PC-3 (cell line): ENCODE measurements around the gene KRT1. TPM values are rescaled to one million over a fixed set of nuclear protein-coding genes. Genes with fewer than 3 reads are reported as not detected.

Source experiments
- ATAC-seq: fragments of 200-7000 bp; cut with Tn5 transposase; 2 replicates; pipeline ENCODE4 v1.9.1; 2020; ENCODE audit warnings: mild to moderate bottlenecking, moderate library complexity
- BruUV-seq: library from RNA; stranded (reverse); fragments of 400-500 nt; replicated peaks from 2 replicates; lab custom pipeline; 2021; lab: Mats Ljungman, UMichigan
- CTCF ChIA-PET: fragments of 300-600 bp; sonication (Branson Sonifier 250); formaldehyde crosslinking; loops from one replicate; lab custom pipeline; 2022; ENCODE audit warnings: antibody characterized with exemption; lab: Charles Lee
- POLR2A ChIA-PET: fragments of 300-600 bp; sonication (Branson Sonifier 250); formaldehyde crosslinking; loops from one replicate; lab custom pipeline; 2022; ENCODE audit warnings: antibody characterized with exemption; ENCODE audit not compliant: unreplicated experiment; lab: Charles Lee
- DNase-seq: peaks from one replicate; pipeline ENCODE4 v3.0.0-alpha.2; 2015
- H2AFZ ChIP-seq: fragments of 300-600 bp; sonication (generic); 2 replicates; pipeline ENCODE4 v1.6.0; 2016; ENCODE audit warnings: antibody characterized with exemption, low read length
- H3F3A ChIP-seq: fragments of 300-600 bp; sonication (generic); one replicate; pipeline ENCODE4 v1.6.0; 2017; ENCODE audit warnings: antibody characterized with exemption, low read length, control low read depth, mild to moderate bottlenecking; ENCODE audit not compliant: unreplicated experiment
- H3K27ac ChIP-seq: fragments of 300-600 bp; sonication (generic); 2 replicates; pipeline ENCODE4 v1.5.1; 2016; ENCODE audit warnings: mild to moderate bottlenecking, low read length
- H3K27me3 ChIP-seq: fragments of 300-600 bp; sonication (generic); 2 replicates; pipeline ENCODE4 v1.6.1; 2016; ENCODE audit warnings: low read length, mixed read lengths
- H3K36me3 ChIP-seq: fragments of 300-600 bp; sonication (generic); 2 replicates; pipeline ENCODE4 v1.6.1; 2016; ENCODE audit warnings: low read depth, mixed run types, low read length, mixed read lengths
- H3K4me1 ChIP-seq: fragments of 300-600 bp; sonication (generic); 2 replicates; pipeline ENCODE4 v1.5.1; 2016; ENCODE audit warnings: low read length; ENCODE audit not compliant: insufficient read depth
- H3K4me2 ChIP-seq: fragments of 300-600 bp; sonication (generic); 2 replicates; pipeline ENCODE4 v1.6.0; 2016; ENCODE audit warnings: low read length
- H3K4me3 ChIP-seq: fragments of 300-600 bp; sonication (generic); 2 replicates; pipeline ENCODE4 v1.5.1; 2016; ENCODE audit warnings: mild to moderate bottlenecking, low read length, mixed read lengths
- H3K79me2 ChIP-seq: fragments of 300-600 bp; sonication (generic); 2 replicates; pipeline ENCODE4 v1.6.1; 2017; ENCODE audit warnings: low read length, mixed read lengths
- H3K9ac ChIP-seq: fragments of 300-600 bp; sonication (generic); 2 replicates; pipeline ENCODE4 v1.6.0; 2016; ENCODE audit warnings: mild to moderate bottlenecking, low read length
- H3K9me2 ChIP-seq: fragments of 300-600 bp; sonication (generic); replicated peaks from 2 replicates; pipeline ENCODE4 v1.6.1; 2016; ENCODE audit warnings: mixed run types, low read length, mixed read lengths
- H3K9me3 ChIP-seq: fragments of 300-600 bp; sonication (generic); 2 replicates; pipeline ENCODE4 v1.6.1; 2016; ENCODE audit warnings: low read length, mixed read lengths
- H4K20me1 ChIP-seq: fragments of 300-600 bp; sonication (generic); 2 replicates; pipeline ENCODE4 v1.6.1; 2016; ENCODE audit warnings: low read length, mixed read lengths
- EZH2 ChIP-seq: fragments of 300-600 bp; sonication (generic); IDR thresholded peaks from one replicate; pipeline ENCODE4 v1.6.1; 2017; ENCODE audit warnings: antibody characterized with exemption, mild to moderate bottlenecking, low read length; ENCODE audit not compliant: unreplicated experiment
- EZH2phosphoT487 ChIP-seq: fragments of 300-600 bp; sonication (generic); IDR thresholded peaks from 2 replicates; pipeline ENCODE4 v1.6.1; 2018; ENCODE audit warnings: mild to moderate bottlenecking, antibody characterized with exemption, low read length, borderline replicate concordance
- intact Hi-C: fragments of 100-400 bp; cut with micrococcal nuclease; formaldehyde crosslinking; loops from 2 replicates; pipeline ENCODE4 v1.9.0; 2023
- total RNA-seq: library from RNA; depleted of rRNA; stranded (reverse); fragments of >200 nt; gene quantifications from 2 replicates; pipeline ENCODE4 v1.2.3, GENCODE V29; 2014
- TF ChIP-seq, protein P1 (sequence below): fragments of 300-600 bp; sonication (generic); conservative IDR thresholded peaks from 2 replicates; pipeline ENCODE4 v1.5.1; 2017; ENCODE audit warnings: antibody characterized with exemption, low read depth, mild to moderate bottlenecking, low read length

The KRT1 gene
- total RNA-seq, 1 experiment from 2014 or later: not detected

DNA sequence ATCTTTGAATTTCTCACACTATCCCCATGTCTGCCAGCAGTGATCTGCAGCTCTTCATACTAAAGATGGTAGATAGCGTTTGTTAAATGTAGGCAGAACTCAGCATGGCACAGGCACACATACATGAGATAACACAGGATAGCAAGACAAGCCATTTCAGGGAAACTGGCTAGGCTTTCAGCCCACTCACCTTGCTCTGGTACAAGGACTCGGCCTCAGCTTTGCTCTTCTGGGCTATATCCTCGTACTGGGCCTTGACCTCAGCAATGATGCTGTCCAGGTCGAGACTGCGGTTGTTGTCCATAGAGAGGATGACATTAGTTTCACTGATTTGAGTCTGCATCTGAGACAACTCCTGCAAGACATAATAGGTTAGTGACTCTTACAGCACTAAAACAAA lies 3.1 kb downstream of the KRT1 start:
- no peaks in the 10 kb centered on the region for H3K9me2 ChIP-seq
- no TSS peak for BruUV-seq
- ChIA-PET CTCF (no interaction called here), POLR2A (no interaction called here)
- no peak overlapping the region for H3K4me2 ChIP-seq
- no peaks in the 10 kb centered on the region for H4K20me1 ChIP-seq
- DNase-seq (no peak), ATAC-seq (no peak)
- TF ChIP-seq, protein P1, sequence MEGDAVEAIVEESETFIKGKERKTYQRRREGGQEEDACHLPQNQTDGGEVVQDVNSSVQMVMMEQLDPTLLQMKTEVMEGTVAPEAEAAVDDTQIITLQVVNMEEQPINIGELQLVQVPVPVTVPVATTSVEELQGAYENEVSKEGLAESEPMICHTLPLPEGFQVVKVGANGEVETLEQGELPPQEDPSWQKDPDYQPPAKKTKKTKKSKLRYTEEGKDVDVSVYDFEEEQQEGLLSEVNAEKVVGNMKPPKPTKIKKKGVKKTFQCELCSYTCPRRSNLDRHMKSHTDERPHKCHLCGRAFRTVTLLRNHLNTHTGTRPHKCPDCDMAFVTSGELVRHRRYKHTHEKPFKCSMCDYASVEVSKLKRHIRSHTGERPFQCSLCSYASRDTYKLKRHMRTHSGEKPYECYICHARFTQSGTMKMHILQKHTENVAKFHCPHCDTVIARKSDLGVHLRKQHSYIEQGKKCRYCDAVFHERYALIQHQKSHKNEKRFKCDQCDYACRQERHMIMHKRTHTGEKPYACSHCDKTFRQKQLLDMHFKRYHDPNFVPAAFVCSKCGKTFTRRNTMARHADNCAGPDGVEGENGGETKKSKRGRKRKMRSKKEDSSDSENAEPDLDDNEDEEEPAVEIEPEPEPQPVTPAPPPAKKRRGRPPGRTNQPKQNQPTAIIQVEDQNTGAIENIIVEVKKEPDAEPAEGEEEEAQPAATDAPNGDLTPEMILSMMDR: no peak
- no peak for TF ChIP-seq EZH2phosphoT487
- no peak for TF ChIP-seq EZH2
- H3K36me3 ChIP-seq: no peaks in the 10 kb centered on the region
- H3K27me3 ChIP-seq: peaks cover 70% of the 10 kb centered on the region
- no peak overlapping the region for H3K4me3 ChIP-seq
- H3F3A ChIP-seq: no peaks in the 10 kb centered on the region
- H3K27ac ChIP-seq: no peak overlapping the region
- intact Hi-C loops: no loop called here
- no peak overlapping the region for H3K9ac ChIP-seq
- H3K79me2 ChIP-seq: no peaks in the 10 kb centered on the region
- no peaks in the 10 kb centered on the region for H3K4me1 ChIP-seq
- no peaks in the 10 kb centered on the region for H3K9me3 ChIP-seq
- H2AFZ ChIP-seq: no peak overlapping the region

DNA sequence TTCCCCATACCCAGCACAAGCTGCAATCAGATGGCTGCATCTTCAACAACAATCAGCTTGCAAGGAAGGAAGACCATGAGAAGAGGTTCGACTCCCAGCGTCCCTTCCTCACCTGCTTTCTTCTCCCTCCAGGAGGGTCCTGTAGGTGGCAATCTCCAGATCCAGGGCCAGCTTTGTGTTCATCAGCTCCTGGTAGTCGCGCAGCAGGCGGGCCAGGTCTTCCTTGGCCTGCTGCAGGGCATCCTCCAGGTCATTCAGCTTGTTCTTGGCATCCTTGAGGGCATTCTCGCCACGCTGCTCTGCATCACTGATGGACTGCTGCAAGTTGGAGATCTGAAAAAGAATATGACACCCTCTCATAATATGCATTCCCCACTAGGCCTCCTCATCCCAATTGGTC lies 4.0 kb downstream of the KRT1 start:
- DNase-seq: no peak
- BruUV-seq: no TSS peak
- POLR2A ChIA-PET: no interaction called here
- no peak overlapping the region for H2AFZ ChIP-seq
- no peak for TF ChIP-seq EZH2phosphoT487
- TF ChIP-seq, protein P1: no peak
- no peaks in the 10 kb centered on the region for H3K36me3 ChIP-seq
- no peaks in the 10 kb centered on the region for H3F3A ChIP-seq
- H3K9ac ChIP-seq: no peak overlapping the region
- no peaks in the 10 kb centered on the region for H4K20me1 ChIP-seq
- ATAC-seq: no peak
- no peaks in the 10 kb centered on the region for H3K9me2 ChIP-seq
- no peak overlapping the region for H3K4me3 ChIP-seq
- no peaks in the 10 kb centered on the region for H3K9me3 ChIP-seq
- no peak overlapping the region for H3K27ac ChIP-seq
- H3K4me2 ChIP-seq: no peak overlapping the region
- H3K27me3 ChIP-seq: peaks cover 62% of the 10 kb centered on the region
- H3K79me2 ChIP-seq: no peaks in the 10 kb centered on the region
- H3K4me1 ChIP-seq: no peaks in the 10 kb centered on the region
- intact Hi-C loops: no loop called here
- CTCF ChIA-PET: no interaction called here

DNA sequence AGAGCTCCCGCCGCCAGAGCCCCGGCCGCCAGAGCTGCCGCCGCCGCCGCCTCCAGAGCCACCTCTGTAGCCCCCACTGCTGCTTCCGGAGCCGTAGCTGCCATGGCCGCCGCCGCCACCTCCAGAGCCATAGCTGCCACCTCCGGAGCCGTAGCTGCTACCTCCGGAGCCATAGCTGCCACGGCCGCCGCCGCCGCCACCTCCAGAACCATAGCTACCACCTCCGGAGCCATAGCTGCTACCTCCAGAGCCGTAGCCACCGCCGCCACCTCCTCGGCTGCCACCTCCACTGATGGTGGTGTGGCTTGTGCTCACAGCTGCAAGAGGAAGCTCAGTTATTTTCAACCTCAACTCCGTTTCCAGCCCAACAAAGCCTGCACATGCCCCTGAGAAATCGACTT lies 4.9 kb downstream of the KRT1 start:
- Histone ChIP-seq H3K27ac (no peak overlapping the region), H3K36me3 (no peaks in the 10 kb centered on the region), H3K9me2 (no peaks in the 10 kb centered on the region), H3K79me2 (no peaks in the 10 kb centered on the region), H2AFZ (no peak overlapping the region), H3F3A (no peaks in the 10 kb centered on the region), H3K9ac (no peak overlapping the region), H4K20me1 (no peaks in the 10 kb centered on the region), H3K4me3 (no peak overlapping the region), H3K27me3 (peaks cover 54% of the 10 kb centered on the region), H3K9me3 (no peaks in the 10 kb centered on the region), H3K4me1 (no peaks in the 10 kb centered on the region), H3K4me2 (no peak overlapping the region)
- intact Hi-C loops: no loop called here
- TF ChIP-seq EZH2 (no peak), EZH2phosphoT487 (no peak)
- TF ChIP-seq, protein P1: no peak
- ChIA-PET CTCF (no interaction called here), POLR2A (no interaction called here)
- no peak for DNase-seq
- ATAC-seq: no peak
- no TSS peak for BruUV-seq
